GM12891 (cell line): ENCODE data around the gene ASTN2.

Source experiments
- POLR2A ChIP-seq: IDR thresholded peaks from 2 replicates; pipeline ENCODE4 v1.6.1; 2011; ENCODE audit warnings: low read depth, low read length, control low read depth
- POU2F2 ChIP-seq: IDR thresholded peaks from 2 replicates; pipeline ENCODE4 v1.6.1; 2011; ENCODE audit warnings: low read depth, mild to moderate bottlenecking, control low read depth, low read length, moderate library complexity
- SPI1 ChIP-seq: IDR thresholded peaks from 2 replicates; pipeline ENCODE4 v1.6.1; 2011; ENCODE audit warnings: low read depth, low read length, control low read depth
- TAF1 ChIP-seq: IDR thresholded peaks from 2 replicates; pipeline ENCODE4 v1.6.1; 2011; ENCODE audit warnings: low read depth, low read length, control low read depth

DNA sequence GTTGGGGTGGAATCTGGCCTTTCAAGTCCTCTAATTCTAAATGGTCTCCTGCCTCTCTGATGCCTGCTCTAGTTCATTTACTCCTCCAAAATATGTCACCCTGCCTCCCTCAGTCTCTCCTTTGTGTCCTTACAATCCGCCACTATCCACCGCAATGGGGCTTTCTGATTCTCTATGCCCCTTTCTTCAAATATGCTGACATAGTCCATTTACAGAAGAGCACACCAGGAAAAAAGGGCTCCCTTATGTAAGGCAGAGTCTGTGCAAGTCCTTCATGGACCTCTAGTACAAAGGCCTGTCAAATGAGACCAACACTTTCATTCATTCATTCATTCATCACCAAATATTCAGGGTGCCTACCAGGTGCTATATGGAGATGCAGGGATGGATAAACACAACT, 2.0 kb upstream of the ASTN2 start:
- TF ChIP-seq POLR2A (no peak), TAF1 (no peak), POU2F2 (no peak), SPI1 (no peak)
